ENCODE measurements around the gene CALM1. TPM values are rescaled to one million over a fixed set of nuclear protein-coding genes. Genes with fewer than 3 reads are reported as not detected.

CALM1 gene
- total RNA-seq, 1 donor from 2014 or later, result 347 TPM

- H3K36me3 ChIP-seq (ENCODE audit: insufficient read depth, low read length), result no peaks in the 10 kb centered on the region
- H4K20me1 ChIP-seq (ENCODE audit: insufficient read depth, low read length), result no peaks in the 10 kb centered on the region
- H3K27ac ChIP-seq (ENCODE audit: low read depth, low read length), result no peak overlapping the region
- no peaks in the 10 kb centered on the region for H3K27me3 ChIP-seq (ENCODE audit: insufficient read depth, low read length)
- H2AFZ ChIP-seq (ENCODE audit: low read depth, low read length), result no peak overlapping the region
- H3K27ac Mint-ChIP-seq (ENCODE audit: unreplicated experiment), result no peak overlapping the region
- no peaks in the 10 kb centered on the region for H3K9me3 Mint-ChIP-seq (ENCODE audit: unreplicated experiment)
- no peak overlapping the region for H3K4me3 Mint-ChIP-seq (ENCODE audit: unreplicated experiment)
- H3K9ac ChIP-seq (ENCODE audit: low read length), result no peak overlapping the region
- no peaks in the 10 kb centered on the region for H3K27me3 Mint-ChIP-seq (ENCODE audit: low read depth, unreplicated experiment)
- no peak overlapping the region for H3K4me2 ChIP-seq (ENCODE audit: low read length)
- TF ChIP-seq CTCF (IDR thresholded peaks at IDR 0.05; ENCODE audit: insufficient read depth, low read depth, low read length) (no peak), EZH2 (IDR thresholded peaks at IDR 0.05; ENCODE audit: insufficient read depth, low read length) (no peak)
- no peak for DNase-seq (ENCODE audit: low read depth)
- no peaks in the 10 kb centered on the region for H3K9me3 ChIP-seq (ENCODE audit: insufficient read depth, low read depth, low read length)
- H3K4me1 ChIP-seq (ENCODE audit: insufficient read depth, low read length), result peaks cover 30% of the 10 kb centered on the region
- H3K4me3 ChIP-seq (ENCODE audit: insufficient read depth, low read depth, low read length), result no peak overlapping the region
- peaks cover 13% of the 10 kb centered on the region for H3K4me1 Mint-ChIP-seq (ENCODE audit: low read depth, unreplicated experiment)
- no peaks in the 10 kb centered on the region for H3K79me2 ChIP-seq (ENCODE audit: insufficient read depth, low read length)
- FAIRE-seq, result no peak
- no peaks in the 10 kb centered on the region for H3K36me3 Mint-ChIP-seq (ENCODE audit: low read depth, unreplicated experiment)
Observed at GRCh38 chr14:90386321-90386720, 10.5 kb upstream of the CALM1 start.

GRCh38 chr14:90387206-90387760 lies 9.5 kb upstream of the CALM1 start:
- no peaks in the 10 kb centered on the region for H3K36me3 ChIP-seq (ENCODE audit: insufficient read depth, low read length)
- Mint-ChIP-seq H3K9me3 (ENCODE audit: unreplicated experiment) (no peaks in the 10 kb centered on the region), H3K4me3 (ENCODE audit: unreplicated experiment) (no peak overlapping the region), H3K27me3 (ENCODE audit: low read depth, unreplicated experiment) (no peaks in the 10 kb centered on the region), H3K4me1 (ENCODE audit: low read depth, unreplicated experiment) (peaks cover 12% of the 10 kb centered on the region), H3K27ac (ENCODE audit: unreplicated experiment) (no peak overlapping the region), H3K36me3 (ENCODE audit: low read depth, unreplicated experiment) (no peaks in the 10 kb centered on the region)
- H3K4me3 ChIP-seq (ENCODE audit: insufficient read depth, low read depth, low read length), result no peak overlapping the region
- H3K9ac ChIP-seq (ENCODE audit: low read length), result no peak overlapping the region
- H2AFZ ChIP-seq (ENCODE audit: low read depth, low read length), result no peak overlapping the region
- no peaks in the 10 kb centered on the region for H3K9me3 ChIP-seq (ENCODE audit: insufficient read depth, low read depth, low read length)
- H4K20me1 ChIP-seq (ENCODE audit: insufficient read depth, low read length), result no peaks in the 10 kb centered on the region
- no peak for DNase-seq (ENCODE audit: low read depth)
- H3K4me2 ChIP-seq (ENCODE audit: low read length), result no peak overlapping the region
- peaks cover 25% of the 10 kb centered on the region for H3K4me1 ChIP-seq (ENCODE audit: insufficient read depth, low read length)
- H3K79me2 ChIP-seq (ENCODE audit: insufficient read depth, low read length), result no peaks in the 10 kb centered on the region
- no peak for TF ChIP-seq CTCF (IDR thresholded peaks at IDR 0.05; ENCODE audit: insufficient read depth, low read depth, low read length)
- TF ChIP-seq EZH2 (IDR thresholded peaks at IDR 0.05; ENCODE audit: insufficient read depth, low read length), result no peak
- no peak overlapping the region for H3K27ac ChIP-seq (ENCODE audit: low read depth, low read length)
- no peaks in the 10 kb centered on the region for H3K27me3 ChIP-seq (ENCODE audit: insufficient read depth, low read length)
- no peak for FAIRE-seq

GRCh38 chr14:90388437-90388836 lies 8.4 kb upstream of the CALM1 start:
- TF ChIP-seq CTCF (IDR thresholded peaks at IDR 0.05; ENCODE audit: insufficient read depth, low read depth, low read length) (no peak), EZH2 (IDR thresholded peaks at IDR 0.05; ENCODE audit: insufficient read depth, low read length) (no peak)
- no peaks in the 10 kb centered on the region for H3K79me2 ChIP-seq (ENCODE audit: insufficient read depth, low read length)
- DNase-seq (ENCODE audit: low read depth), result peak; percentile 81
- Mint-ChIP-seq H3K9me3 (ENCODE audit: unreplicated experiment) (no peaks in the 10 kb centered on the region), H3K4me1 (ENCODE audit: low read depth, unreplicated experiment) (peaks cover 12% of the 10 kb centered on the region), H3K4me3 (ENCODE audit: unreplicated experiment) (no peak overlapping the region), H3K27ac (ENCODE audit: unreplicated experiment) (peak overlapping the region; percentile 34), H3K27me3 (ENCODE audit: low read depth, unreplicated experiment) (no peaks in the 10 kb centered on the region), H3K36me3 (ENCODE audit: low read depth, unreplicated experiment) (no peaks in the 10 kb centered on the region)
- no peaks in the 10 kb centered on the region for H3K36me3 ChIP-seq (ENCODE audit: insufficient read depth, low read length)
- no peak overlapping the region for H3K4me3 ChIP-seq (ENCODE audit: insufficient read depth, low read depth, low read length)
- H3K27me3 ChIP-seq (ENCODE audit: insufficient read depth, low read length), result no peaks in the 10 kb centered on the region
- no peak overlapping the region for H3K27ac ChIP-seq (ENCODE audit: low read depth, low read length)
- H4K20me1 ChIP-seq (ENCODE audit: insufficient read depth, low read length), result no peaks in the 10 kb centered on the region
- no peaks in the 10 kb centered on the region for H3K9me3 ChIP-seq (ENCODE audit: insufficient read depth, low read depth, low read length)
- peak; percentile 32 for FAIRE-seq
- H3K9ac ChIP-seq (ENCODE audit: low read length), result no peak overlapping the region
- H3K4me1 ChIP-seq (ENCODE audit: insufficient read depth, low read length), result peaks cover 23% of the 10 kb centered on the region
- H2AFZ ChIP-seq (ENCODE audit: low read depth, low read length), result no peak overlapping the region
- peak overlapping the region; percentile 0 for H3K4me2 ChIP-seq (ENCODE audit: low read length)

All from astrocyte (in vitro differentiated cells and primary cell).